Esophagus squamous epithelium (tissue), 4 donors: ENCODE data around the gene IFNG.

Experiments used
- CTCF ChIP-seq, 6 experiments: fragments of 450-650 bp in 4 of 6; fragments of 200-600 bp in 2 of 6; sonication (generic) in 2 of 6; IDR thresholded peaks; one replicate each; pipeline ENCODE4 v1.5.1; 2016 to 2019; ENCODE audit warnings: antibody characterized with exemption in 6 of 6, mild to moderate bottlenecking in 4 of 6, moderate library complexity in 4 of 6
- POLR2A ChIP-seq, 4 donors: fragments of 450-650 bp; IDR thresholded peaks; one replicate each; pipeline ENCODE4 v1.6.1; 2017; ENCODE audit warnings: antibody characterized with exemption in 4 of 4, mild to moderate bottlenecking in 4 of 4, moderate library complexity in 3 of 4

DNA sequence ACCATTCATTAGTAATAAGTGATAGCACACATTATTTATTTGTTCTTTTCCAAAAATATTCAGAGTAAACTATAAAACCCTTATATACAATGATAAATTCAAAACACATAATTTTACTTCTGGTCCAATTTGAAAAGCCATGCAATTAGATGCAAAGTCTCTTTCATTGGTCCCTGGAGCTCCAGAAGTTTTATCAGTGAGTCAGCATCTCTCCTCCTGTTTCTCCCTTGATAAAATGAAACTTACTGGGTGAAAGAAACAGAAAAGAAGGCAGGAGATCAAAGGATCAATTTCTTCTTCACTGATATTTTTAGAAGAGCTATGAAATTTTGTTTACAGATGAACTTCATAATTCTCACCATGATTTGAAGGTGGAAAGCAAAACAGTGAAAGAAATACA lies 47.5 kb downstream of the IFNG start:
- TF ChIP-seq CTCF (IDR thresholded peaks at IDR 0.05), result no peak
- no peak for TF ChIP-seq POLR2A (IDR thresholded peaks at IDR 0.05)
